ENCODE measurements around the gene PLEK2.
"Not testable (repeated sequence)": the region's sequence is repeated elsewhere in the genome, so short reads cannot be mapped to it uniquely, and the experiment has no call there.

DNA sequence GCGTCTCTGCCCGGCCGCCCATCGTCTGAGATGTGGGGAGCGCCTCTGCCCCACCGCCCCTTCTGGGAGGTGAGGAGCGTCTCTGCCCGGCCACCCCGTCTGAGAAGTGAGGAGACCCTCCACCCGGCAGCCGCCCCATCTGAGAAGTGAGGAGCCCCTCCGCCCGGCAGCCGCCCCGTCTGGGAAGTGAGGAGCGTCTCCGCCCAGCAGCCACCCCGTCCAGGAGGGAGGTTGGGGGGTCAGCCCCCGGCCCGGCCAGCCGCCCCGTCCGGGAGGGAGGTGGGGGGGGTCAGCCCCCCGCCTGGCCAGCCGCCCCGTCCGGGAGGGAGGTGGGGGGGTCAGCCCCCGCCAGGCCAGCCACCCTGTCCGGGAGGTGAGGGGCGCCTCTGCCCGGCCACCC lies 70.7 kb downstream of the PLEK2 start:
- TF ChIP-seq, protein P1, sequence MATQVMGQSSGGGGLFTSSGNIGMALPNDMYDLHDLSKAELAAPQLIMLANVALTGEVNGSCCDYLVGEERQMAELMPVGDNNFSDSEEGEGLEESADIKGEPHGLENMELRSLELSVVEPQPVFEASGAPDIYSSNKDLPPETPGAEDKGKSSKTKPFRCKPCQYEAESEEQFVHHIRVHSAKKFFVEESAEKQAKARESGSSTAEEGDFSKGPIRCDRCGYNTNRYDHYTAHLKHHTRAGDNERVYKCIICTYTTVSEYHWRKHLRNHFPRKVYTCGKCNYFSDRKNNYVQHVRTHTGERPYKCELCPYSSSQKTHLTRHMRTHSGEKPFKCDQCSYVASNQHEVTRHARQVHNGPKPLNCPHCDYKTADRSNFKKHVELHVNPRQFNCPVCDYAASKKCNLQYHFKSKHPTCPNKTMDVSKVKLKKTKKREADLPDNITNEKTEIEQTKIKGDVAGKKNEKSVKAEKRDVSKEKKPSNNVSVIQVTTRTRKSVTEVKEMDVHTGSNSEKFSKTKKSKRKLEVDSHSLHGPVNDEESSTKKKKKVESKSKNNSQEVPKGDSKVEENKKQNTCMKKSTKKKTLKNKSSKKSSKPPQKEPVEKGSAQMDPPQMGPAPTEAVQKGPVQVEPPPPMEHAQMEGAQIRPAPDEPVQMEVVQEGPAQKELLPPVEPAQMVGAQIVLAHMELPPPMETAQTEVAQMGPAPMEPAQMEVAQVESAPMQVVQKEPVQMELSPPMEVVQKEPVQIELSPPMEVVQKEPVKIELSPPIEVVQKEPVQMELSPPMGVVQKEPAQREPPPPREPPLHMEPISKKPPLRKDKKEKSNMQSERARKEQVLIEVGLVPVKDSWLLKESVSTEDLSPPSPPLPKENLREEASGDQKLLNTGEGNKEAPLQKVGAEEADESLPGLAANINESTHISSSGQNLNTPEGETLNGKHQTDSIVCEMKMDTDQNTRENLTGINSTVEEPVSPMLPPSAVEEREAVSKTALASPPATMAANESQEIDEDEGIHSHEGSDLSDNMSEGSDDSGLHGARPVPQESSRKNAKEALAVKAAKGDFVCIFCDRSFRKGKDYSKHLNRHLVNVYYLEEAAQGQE (IDR thresholded peaks at IDR 0.05; ENCODE audit: borderline replicate concordance): not testable (repeated sequence)
- TF ChIP-seq, protein P2, sequence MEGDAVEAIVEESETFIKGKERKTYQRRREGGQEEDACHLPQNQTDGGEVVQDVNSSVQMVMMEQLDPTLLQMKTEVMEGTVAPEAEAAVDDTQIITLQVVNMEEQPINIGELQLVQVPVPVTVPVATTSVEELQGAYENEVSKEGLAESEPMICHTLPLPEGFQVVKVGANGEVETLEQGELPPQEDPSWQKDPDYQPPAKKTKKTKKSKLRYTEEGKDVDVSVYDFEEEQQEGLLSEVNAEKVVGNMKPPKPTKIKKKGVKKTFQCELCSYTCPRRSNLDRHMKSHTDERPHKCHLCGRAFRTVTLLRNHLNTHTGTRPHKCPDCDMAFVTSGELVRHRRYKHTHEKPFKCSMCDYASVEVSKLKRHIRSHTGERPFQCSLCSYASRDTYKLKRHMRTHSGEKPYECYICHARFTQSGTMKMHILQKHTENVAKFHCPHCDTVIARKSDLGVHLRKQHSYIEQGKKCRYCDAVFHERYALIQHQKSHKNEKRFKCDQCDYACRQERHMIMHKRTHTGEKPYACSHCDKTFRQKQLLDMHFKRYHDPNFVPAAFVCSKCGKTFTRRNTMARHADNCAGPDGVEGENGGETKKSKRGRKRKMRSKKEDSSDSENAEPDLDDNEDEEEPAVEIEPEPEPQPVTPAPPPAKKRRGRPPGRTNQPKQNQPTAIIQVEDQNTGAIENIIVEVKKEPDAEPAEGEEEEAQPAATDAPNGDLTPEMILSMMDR (IDR thresholded peaks at IDR 0.05; ENCODE audit: poor library complexity, severe bottlenecking): not testable (repeated sequence)
- not testable (repeated sequence) for TF ChIP-seq EZH2 (IDR thresholded peaks at IDR 0.05; ENCODE audit: borderline replicate concordance, insufficient read depth, low read length, poor library complexity, severe bottlenecking); EP300 (conservative IDR thresholded peaks at IDR 0.05; ENCODE audit: poor library complexity, severe bottlenecking); SMC3 (conservative IDR thresholded peaks at IDR 0.05; ENCODE audit: poor library complexity); POLR2AphosphoS5 (IDR thresholded peaks at IDR 0.05)
